ENCODE data around the gene ATP5F1A. TPM values are rescaled to one million over a fixed set of nuclear protein-coding genes. Genes with fewer than 3 reads are reported as not detected.
"Not testable (repeated sequence)": the region's sequence is repeated elsewhere in the genome, so short reads cannot be mapped to it uniquely, and the experiment has no call there.

The ATP5F1A gene
- total RNA-seq, result 642 TPM

DNA sequence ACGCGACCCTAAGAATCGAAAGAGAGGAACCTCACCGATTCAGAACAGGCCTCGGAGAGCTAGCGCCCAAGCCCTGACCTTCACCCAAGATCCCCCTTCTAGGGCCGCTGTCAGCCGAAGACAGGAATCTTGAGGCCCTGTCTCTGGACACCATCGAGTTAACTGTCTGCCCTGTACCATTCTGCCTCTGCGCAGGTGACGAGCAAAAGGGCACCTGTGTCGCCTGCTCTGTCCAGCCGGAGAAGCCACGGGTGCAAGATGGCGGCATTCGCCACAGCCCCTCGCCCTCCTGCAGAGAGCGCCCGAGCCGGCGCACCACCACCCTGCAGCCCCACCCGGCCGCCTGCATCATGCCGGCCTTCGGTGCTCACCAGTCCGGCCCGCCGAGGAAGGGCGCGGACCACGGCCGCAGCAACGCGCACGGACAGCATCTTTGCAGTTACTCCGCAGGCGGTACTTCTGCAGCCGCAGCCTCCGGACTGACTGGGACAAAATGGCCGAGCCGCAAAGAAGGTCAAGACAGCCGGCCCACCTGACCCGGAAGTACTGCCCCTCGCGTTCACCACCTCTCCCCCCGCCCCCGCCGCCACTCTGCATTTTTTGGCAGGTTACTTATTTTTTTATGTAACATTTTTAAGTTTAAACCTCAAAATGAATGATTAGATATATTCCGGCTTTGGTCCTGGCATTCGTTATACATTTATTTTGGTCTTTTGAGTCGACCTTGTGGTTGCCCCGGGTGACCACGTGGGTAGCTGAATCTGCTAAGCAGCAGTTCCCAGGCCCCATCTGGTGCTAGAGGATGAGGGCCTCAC is at the start of gene ATP5F1A:
ATP5F1A (minus strand) TSS at position 496 of the 815 bp plus-strand sequence; CDS start at position 431, 65 bp downstream.
- peak; percentile 76 for DNase-seq

- DNase-seq, result no peak
Measured at GRCh38 chr18:46141199-46141598, 43.1 kb upstream of the ATP5F1A start.

DNA sequence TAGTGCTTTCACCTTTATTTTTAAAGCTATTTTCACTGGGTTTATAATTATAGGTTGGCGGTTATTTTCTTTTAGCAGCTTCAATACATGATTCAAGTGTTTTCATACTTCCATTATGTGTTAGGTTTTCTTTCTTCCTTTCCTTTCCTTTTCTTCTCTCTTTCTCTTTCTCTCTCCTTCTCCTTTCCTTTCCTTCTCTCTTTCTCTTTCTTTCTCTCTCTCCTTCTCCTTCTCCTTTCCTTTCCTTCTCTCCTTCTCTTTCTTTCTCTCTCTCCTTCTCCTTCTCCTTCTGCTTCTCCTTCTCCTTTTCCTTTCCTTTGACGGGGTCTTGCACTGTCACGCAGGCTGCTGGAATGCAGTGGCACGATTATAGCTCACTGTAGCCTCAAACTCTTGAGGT is 42.1 kb upstream of the ATP5F1A start:
- no peak for DNase-seq

GRCh38 chr18:46134920-46135675 is 37.0 kb upstream of the ATP5F1A start:
- DNase-seq, result peak; percentile 17

- DNase-seq, result no peak
Measured at GRCh38 chr18:46133534-46133933, 35.4 kb upstream of the ATP5F1A start.

DNA sequence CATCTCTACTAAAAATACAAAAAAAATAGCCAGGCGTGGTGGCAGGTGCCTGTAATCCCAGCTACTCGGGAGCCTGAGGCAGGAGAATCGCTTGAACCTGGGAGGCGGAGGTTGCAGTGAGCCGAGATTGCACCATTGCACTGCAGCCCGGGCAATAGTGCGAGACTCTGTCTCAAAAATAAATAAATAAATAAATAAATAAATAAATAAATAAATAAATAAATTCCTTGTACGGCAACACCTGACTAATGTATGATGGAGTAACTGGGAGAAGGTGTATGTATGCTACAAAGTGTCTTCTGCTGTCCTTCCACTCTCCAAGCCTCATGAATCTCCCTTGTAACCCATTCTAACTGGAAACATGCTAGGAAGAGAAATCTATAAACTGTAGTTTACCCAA is 32.5 kb upstream of the ATP5F1A start:
- not testable (repeated sequence) for DNase-seq

- DNase-seq, result no peak
Measured at GRCh38 chr18:46130061-46130460, 32.0 kb upstream of the ATP5F1A start.

- not testable (repeated sequence) for DNase-seq
Measured at GRCh38 chr18:46126625-46127024, 28.5 kb upstream of the ATP5F1A start.

- no peak for DNase-seq
Measured at GRCh38 chr18:46113751-46114150, 15.7 kb upstream of the ATP5F1A start.

DNA sequence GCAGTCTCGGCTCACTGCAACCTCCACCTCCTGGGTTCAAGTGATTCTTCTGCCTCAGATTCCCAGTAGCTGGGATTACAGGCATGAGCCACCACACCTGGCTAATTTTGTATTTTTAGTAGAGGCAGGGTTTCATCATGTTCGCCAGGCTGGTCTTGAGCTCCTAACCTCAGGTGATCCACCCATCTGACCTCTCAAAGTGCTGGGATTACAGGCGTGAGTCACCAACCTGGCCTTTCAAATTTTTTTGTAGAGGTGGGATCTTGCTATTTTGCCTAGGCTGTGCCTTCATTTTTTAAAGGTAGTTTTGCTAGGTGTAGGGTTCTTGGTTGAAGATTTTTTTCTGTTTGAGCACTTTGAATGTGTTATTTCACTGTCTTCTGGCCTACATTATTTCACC is 12.3 kb upstream of the ATP5F1A start:
- DNase-seq, result no peak

DNA sequence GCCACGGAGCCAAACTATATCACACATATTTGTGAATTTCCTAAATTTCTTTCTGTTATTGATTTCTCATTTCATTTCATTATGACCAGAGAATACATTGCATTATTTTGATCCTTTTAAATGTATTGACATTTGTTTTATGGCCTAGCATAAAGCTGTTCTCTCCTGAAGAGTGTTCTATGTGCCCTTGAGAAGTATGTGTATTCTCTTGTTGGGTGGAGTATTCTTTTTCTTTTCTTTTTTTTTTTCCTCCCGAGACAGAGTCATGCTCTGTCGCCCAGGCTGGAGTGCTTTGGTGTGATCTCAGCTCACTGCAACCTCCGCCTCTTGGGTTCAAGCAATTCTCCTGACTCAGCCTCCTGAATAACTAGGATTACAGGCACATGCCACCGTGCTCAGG is 11.3 kb upstream of the ATP5F1A start:
- no peak for DNase-seq

DNA sequence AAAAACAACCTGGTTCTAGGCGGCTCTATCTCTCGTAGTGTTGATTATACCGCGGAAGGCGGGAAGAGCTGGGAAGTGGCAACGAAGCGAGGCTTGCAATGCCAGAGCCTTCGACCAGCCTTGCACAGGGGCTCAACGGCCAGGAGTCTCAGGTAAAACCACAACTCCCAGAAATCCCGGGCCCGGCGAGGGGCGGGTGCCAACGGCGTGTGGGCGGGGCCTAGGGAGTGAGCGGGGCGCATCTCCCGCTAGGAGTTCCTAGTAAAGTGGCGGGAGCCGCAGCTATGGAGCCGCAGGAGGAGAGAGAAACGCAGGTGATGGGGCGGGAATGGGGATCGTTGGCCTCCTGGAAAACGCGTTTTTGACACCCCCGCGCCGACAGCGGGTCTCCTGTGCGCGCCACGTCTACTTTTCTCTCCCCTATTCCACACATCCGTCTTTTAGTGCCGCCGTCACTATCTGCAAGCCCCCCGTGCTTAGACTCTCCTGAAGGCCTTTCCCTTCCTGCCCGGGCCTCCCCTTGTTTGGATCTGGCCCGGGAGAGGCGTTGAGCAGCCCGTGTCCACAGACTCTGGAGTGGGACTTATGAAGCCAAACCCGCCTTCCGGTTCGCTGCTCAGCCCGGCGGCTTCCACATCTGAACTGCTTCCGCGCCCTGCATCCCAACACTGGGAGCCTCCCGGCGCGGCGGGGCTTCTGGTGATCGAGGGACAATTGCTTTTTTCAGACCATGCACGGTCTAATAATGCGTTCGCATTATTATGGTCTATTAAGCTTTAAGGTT is 6.2 kb upstream of the ATP5F1A start, which contains the start of gene HAUS1:
HAUS1 (plus strand) TSS at position 258 of the 784 bp plus-strand sequence; CDS start at position 285, 27 bp downstream.
- peak; percentile 91 for DNase-seq

DNA sequence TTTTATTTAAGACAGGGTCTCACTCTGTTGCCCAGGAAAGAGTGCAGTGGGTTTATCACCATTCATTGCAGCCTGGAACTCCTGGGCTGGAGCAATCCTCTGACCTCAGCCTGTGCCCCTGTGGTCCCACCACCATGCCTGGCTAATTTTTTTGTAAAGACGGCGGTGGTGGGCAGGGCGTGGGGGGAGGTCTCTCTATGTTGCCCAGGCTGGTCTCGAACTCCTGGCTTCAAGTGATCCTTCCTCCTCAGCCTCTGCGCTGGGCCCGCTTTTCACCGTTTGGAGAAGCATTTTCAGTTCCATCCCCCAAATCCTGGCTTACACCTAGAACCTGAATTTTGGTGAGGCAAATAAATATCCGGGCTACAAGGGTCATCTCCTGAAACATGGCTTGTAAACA is 1.4 kb upstream of the ATP5F1A start:
- no peak for DNase-seq

- no peak for DNase-seq
Measured at GRCh38 chr18:46098616-46098933, 479 bp upstream of the ATP5F1A start.

- DNase-seq, result no peak
Measured at GRCh38 chr18:46097431-46097800, 680 bp downstream of the ATP5F1A start.

DNA sequence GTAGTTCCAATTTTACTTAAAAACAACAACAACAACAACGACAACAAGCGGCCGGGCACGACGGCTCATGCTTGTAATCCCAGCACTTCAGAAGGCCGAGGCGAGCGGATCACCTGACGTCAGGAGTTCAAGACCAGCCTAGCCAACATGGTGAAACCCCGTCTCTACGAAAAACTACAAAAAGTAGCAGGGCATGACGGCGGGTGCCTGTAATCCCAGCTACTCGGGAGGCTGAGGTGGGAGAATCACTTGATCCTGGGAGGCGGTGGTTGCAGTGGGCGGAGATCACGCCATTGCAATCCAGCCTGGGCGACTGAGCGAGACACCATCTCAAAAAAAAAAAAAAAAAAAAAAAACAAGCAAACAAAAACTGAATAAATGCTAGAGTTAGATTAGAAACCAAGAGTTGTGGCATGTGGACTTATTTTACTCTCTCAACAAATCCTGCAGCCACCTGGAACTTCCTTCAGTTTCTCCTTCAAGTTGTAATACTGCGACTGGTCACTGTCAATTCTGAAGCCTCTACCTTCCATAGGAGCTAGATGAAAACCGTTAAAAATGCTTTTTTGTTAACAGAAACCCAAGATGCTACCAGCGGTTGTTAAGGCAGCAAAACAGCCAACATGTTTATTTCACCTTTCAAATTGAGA is 1.3 kb downstream of the ATP5F1A start:
- DNase-seq, result no peak

GRCh38 chr18:46095532-46095931 is 2.6 kb downstream of the ATP5F1A start:
- DNase-seq, result no peak

DNA sequence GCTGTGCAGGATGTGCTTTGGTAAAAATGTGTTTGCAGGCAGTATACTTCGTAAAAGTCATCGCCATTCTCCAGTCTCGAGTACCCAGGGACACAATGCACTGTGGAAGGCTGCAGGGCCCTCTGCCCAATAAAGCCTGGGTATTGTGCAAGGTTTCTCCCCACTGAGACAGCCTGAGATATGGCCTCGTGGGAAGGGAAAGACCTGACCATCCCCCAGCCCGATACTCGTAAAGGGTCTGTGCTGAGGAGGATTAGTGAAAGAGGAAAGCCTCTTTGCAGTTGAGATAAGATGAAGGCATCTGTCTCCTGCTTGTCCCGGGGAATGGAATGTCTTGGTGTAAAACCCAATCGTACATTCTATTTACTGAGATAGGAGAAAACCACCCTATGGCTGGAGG is 9.6 kb downstream of the ATP5F1A start:
- DNase-seq, result not testable (repeated sequence)

DNA sequence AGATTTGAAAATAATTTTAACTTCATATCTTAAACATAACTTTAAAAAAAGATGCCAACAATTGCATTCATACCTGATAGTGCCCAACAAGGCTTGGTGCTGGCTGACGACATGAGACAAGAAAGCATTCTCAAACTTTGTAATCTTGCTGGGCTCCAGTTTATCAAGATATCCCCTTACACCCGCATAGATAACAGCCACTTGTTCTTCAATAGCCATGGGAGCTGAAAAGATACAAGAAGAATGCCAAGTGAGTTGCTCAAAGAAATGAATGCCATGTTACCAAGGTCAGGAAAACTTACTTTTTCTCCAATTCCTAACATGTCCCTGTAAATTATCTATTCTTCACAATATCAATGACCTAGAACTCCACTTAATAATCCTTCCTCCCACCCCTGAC is 13.7 kb downstream of the ATP5F1A start:
- no peak for DNase-seq

GRCh38 chr18:46080156-46080555 is 17.9 kb downstream of the ATP5F1A start:
- DNase-seq, result no peak

- DNase-seq, result no peak
Measured at GRCh38 chr18:46079336-46079735, 18.8 kb downstream of the ATP5F1A start.

Measured in occipital lobe (tissue), 2 donors.